NCI-H1930 (cell line): ENCODE measurements around the gene PLA2G4B.

ENCODE experiments used
- DNase-seq, 2 experiments: peaks; one replicate each; lab custom pipeline; 2025; lab: John Stamatoyannopoulos, UW

PLA2G4B gene

DNA sequence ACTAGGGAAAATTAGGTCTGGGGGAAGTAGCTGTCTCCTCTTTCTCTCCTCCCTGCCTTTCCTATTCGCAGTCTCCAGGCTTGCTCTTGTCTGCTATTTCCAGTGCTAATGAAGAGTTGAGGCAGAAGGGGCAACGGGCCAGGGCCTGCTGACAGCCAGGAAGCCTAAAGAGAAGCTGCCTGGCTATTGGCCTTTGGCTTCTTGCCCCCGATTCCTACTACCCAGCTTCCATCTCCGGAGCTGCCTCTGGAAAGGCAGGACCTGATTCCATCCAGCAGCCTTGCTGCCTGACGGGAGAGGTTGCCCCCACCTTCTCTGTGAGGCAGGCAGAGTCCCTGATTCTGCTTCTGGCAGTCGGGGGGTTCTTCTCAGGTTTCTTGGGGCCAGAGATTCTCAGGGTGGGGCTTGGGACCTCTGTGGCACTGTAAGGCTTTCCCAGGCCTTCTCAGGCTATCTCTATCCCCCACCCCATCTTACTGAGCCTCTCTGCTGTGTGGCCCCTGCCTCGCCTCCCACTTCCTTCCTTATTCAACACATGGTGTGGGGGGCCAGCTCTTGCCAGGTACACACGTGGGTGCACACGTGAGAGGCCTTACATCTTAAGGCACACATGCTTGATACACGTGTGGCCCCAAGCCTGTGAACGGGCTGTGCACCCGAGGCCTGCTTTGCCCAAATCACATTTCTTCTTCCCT is 29.0 kb upstream of the PLA2G4B start:
- DNase-seq, result no peak

DNA sequence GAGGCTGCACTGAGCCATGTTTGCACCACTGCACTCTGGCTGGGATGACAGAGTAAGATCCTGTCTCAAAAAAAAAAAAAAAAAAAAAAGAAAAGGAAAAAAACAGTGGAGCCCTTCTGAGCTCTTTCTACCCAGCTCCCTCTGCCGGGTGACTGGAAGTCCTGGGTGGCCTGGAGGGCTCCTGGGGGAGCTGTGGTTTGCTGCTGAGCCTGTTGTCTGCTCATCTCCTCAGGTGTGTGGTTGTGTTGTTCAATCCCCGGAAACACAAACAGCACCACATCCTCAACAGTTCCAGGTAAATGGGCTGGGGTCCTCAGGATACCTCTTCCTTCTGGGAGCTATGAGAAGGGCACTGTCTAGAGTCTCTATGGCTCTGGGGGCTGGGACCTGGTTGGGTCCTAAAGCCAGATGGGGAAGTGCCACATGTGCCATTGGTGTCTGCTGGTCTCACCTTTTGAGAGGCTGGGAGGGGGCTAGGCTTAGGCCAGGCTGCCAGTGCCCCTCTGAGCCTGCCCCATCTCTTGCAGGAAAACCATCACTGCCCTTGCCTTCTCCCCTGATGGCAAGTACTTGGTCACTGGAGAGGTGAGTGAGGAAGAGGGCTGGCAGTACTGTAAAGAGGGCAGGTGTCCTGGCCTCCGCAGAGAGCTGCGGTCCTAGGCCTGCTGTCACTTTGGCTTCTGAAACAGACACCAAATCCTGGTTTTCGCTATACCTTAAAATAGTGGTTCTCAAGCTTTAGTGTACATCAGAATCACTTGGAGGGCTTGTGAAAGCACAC is 27.8 kb upstream of the PLA2G4B start:
- no peak for DNase-seq

DNA sequence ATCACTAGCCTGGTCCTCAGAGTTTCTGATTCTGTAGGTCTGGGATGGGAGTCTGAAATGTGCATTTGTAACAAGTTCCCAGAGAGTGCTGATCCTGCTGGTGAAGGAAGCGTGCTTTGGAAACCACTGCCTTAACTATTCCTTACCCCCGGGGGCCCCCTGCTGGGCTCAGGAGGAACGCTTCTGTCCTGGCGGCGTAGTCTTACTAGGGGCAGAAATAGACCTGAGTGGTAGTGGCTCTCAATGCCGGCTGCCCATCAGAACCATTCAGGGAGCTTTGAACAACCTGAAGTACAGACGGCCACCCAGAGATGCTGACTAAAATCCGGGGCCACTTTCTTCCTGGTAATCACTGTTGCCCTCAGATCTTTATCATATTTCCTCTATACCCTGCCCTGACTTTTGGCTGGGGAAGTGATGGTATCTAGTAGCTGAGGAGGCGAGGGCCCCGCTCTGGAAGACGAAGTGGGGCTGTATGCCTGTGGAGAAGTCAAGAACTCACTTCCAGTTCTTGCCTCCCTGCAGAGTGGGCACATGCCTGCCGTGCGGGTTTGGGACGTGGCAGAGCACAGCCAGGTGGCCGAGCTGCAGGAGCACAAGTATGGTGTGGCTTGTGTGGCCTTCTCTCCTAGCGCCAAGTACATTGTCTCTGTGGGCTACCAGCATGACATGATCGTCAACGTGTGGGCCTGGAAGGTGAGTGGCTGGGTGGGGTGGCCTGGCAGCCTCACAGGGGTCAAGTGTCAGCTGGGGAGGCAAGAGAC is 27.0 kb upstream of the PLA2G4B start:
- peak in 1 of 2 experiments; percentile 4 for DNase-seq

DNA sequence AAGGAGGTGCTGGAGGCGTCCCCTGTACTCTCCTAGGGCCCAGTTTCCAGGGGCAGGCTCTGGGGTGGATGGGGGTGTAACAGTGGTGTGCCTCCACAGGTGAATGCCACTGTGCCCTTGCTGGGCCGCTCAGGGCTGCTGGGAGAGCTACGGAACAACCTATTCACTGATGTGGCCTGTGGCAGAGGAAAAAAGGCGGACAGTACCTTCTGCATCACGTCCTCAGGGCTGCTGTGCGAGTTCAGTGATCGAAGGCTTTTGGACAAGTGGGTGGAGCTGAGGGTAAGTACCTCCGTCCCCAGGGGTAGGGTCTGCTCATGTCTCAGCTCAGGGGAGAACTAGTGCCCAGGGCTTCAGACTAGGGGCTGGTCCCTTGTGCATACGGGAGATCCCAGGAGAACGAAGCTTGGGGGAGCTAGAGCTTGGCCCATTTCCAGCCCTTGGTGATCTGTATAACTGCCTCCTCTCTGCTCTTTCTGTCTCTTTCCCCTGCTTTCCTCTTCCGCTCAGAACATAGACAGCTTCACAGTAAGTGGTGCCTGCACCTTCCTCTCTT is 25.7 kb upstream of the PLA2G4B start:
- no peak for DNase-seq

DNA sequence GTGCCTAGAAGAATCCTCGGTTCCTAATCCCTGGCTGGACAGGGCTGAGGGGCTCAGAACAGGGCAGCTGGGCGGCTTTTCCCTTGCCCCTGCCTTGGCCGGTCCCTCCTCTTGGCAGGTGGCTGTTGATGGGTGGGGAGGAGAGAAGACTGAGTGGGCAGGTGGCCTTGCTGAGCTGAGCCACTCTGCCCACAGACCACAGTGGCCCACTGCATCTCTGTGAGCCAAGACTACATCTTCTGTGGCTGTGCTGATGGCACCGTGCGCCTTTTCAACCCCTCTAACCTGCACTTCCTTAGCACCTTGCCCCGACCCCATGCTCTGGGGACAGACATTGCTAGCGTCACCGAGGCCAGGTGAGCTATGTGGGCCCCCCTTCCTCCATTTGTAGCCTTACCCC is 25.2 kb upstream of the PLA2G4B start:
- no peak for DNase-seq

DNA sequence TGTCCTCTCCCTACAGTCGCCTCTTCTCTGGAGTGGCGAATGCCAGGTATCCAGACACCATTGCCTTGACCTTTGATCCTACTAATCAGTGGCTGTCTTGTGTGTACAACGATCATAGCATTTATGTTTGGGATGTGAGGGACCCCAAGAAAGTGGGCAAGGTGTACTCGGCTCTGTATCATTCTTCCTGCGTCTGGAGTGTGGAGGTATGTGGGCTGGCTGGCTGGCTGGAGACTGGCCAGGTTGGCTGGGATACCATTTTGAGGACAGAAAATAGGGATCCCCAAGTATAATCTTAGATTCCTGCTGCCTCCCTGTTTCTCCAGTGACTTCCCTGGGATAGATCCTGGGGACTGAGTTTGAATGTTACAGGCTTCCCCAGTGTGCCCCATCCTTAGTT is 24.1 kb upstream of the PLA2G4B start:
- no peak for DNase-seq

DNA sequence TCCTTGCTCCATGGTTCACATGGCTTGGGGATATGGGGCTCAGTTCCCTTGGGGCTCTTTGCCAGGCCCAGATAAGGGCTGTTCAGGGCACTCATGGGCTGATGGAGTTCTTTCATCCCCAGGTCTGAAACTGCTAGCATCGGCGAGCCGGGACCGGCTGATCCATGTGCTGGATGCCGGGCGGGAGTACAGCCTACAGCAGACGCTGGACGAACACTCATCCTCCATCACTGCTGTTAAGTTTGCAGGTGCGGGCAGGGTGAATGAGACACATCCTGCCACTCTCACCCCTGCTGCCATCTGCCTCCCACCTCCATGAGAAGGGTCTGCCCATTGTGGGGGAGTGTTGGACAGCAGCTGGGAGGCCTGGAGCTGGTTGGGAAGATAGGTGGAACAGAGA is 21.9 kb upstream of the PLA2G4B start:
- DNase-seq, result no peak

DNA sequence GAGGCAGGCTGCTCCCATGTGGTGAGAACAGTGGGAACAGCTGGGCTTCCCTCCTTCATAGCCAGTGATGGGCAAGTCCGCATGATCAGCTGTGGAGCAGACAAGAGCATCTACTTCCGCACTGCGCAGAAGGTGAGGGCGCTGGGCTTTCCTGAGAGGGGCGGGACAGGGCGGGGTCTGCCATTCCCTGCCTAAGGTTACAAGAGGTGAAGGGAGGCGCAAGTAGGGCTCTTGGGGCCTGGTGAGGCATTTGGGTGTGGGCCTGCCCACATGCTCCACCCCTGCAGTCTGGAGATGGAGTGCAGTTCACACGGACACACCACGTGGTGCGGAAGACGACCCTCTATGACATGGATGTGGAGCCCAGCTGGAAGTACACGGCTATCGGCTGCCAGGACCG is 21.3 kb upstream of the PLA2G4B start:
- DNase-seq, result no peak

DNA sequence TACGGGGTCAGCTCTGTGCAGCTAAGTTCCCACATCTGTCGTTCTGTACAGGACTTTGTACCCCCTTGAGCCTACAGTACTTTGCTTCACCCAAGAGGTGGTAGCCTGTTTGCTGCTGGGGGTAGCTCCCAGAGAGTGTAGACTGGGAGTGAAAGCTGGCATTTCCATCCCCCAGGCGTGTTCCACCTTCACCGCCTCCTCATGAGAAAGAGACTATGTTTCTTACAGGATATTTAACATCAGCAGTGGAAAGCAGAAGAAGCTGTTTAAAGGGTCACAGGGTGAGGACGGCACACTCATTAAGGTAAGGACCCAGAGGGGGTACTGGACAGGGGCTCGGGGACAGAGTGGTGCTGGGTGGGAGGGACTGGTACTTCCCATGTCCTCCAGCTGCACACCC is 20.9 kb upstream of the PLA2G4B start:
- DNase-seq, result no peak

DNA sequence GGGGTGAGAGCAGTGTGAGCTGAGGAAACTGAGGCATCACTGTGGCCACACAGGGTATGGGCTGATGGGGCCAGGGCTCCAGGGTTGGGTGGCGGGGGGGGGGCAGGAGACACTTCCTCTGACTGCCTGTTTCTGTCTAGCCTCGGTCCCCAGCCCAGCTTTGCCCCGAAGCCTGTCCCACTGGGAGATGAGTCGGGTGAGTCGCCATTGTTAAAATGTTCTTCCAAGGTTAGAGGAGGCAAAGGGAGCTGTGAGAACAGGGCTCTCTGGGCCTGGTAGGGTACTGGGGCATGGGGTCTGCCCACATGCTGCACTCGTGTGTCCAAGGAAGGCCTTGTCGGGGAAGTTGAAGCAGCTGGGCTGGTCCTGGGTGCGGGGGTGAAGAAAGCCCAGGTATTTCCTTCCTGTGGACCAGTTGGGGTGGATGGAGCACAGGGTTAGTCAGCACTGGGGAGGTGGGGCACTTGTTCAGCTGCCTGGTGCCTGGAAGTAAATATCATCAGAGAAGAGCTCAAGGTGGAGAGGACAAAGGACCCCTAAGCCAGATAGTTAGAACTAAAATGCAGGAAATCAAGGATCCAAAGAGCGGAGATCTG is 19.1 kb upstream of the PLA2G4B start:
- DNase-seq, result no peak

DNA sequence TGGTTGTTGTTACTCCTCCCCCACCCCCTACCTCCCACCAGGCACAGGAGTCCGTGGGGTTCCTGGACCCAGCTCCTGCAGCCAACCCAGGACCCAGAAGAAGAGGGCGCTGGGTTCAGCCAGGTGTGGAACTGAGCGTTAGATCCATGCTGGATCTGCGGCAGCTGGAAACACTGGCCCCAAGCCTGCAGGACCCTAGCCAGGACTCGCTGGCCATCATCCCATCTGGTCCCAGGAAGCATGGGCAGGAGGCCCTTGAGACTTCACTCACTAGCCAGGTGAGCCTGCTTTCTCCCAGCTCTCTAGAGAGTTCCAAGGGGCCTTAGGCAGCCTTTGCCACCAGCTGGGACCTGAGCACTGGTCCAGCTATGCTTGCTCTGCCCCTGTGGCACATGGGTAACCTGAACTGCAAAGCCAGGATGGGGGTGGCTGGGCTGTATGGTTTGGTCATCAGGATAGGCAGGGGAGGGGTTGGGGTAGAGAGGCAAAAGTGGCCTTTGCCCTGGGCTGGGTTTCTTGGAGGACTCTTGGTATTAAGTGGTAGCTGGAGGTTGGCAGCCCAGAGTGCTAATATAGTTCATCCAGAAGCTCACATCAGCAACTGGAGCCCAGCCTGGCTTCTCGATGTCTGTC is 17.7 kb upstream of the PLA2G4B start:
- DNase-seq, result no peak

DNA sequence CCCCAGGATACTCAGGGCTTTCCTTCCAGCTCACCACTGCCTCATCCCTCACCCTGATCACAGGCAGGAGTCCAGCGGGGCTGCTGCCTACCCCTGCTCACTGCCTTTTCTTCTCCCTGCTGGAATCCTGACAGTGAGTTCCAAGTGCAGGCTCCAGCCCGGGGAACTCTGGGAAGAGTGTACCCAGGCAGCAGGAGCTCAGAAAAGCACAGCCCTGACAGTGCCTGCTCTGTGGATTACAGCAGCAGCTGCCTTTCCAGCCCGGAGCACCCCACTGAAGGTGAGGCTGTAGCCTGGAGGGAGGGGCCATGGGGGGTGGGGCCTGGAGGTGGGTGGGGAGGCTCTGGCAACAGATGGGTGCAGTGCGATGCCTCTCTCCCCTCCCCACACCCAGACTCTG is 16.8 kb upstream of the PLA2G4B start:
- no peak for DNase-seq

DNA sequence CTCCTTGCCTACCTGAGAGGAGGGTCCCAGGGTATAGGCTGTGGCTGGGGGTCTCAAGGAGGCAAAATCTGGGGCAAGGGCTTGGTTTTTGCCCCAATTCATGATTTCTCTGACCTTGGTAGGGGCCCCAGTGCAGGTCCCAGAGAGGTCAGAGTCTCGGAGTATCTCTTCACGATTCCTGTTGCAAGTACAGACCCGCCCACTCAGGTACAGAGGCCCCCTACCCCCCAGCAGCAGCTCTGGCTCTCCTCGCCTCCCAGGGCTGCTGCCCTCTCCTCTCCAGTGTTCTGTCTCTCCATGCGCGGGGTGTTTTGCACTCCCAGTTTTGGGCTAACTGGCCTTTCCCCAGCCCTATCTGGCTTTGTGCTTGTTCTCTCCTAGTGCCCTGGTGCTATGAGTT is 16.2 kb upstream of the PLA2G4B start:
- no peak for DNase-seq

DNA sequence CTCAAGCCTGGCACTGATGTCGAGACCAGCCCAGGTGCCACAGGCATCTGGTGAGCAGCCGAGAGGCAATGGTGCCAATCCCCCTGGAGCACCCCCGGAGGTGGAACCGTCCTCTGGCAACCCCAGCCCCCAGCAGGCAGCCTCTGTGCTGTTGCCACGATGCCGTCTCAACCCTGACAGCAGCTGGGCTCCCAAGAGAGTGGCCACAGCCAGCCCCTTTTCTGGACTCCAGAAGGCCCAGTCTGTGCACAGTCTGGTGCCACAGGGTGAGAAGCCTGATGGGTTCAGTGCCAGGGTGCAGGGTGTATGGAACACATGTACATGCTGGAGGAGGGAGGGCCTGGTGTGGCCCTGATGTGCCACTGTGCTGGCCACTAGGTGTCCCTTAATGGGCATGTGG is 15.7 kb upstream of the PLA2G4B start:
- no peak for DNase-seq

DNA sequence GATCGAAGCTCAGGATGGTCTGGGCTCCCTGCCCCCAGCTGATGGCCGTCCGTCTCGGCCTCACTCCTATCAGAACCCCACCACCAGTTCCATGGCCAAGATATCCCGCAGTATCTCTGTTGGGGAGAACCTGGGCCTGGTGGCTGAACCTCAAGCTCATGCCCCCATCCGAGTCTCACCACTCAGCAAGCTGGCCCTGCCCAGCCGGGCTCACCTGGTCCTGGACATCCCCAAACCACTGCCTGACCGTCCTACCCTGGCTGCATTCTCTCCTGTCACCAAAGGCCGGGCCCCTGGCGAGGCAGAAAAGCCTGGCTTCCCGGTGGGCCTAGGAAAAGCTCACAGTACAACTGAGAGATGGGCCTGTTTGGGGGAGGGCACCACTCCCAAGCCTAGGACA is 15.1 kb upstream of the PLA2G4B start:
- no peak for DNase-seq

DNA sequence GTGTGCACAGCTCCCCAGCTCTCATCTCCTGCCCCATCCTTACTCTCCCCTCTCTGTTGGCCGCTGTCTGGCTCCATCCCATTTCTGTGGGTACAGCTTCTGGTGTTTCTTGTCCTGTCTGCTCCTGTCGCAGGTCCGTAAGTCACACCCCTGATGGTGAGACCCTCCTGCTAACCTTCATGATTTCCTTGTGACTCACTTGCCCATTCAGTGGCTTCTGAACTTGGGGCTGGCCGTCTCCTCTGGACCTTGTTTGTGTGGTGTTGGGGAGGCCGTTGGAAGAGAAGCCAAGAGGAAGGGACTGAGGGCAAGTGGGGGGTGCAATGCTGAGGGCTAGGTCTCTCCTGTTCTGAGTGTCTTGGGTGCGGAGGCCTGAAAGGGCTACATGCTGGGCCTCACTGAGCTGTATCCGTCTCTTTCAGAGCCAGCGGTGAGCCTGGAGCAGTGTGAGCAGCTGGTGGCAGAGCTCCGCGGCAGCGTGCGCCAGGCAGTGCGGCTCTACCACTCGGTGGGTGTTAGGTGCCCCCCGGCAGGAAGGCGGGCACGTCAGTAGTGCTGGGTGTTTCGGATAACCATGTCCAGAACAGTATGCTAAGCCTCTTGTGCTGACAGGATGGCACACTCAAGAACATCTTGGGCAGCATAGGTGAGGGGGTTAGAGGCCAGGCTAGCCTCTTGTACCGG is 14.4 kb upstream of the PLA2G4B start:
- no peak for DNase-seq

DNA sequence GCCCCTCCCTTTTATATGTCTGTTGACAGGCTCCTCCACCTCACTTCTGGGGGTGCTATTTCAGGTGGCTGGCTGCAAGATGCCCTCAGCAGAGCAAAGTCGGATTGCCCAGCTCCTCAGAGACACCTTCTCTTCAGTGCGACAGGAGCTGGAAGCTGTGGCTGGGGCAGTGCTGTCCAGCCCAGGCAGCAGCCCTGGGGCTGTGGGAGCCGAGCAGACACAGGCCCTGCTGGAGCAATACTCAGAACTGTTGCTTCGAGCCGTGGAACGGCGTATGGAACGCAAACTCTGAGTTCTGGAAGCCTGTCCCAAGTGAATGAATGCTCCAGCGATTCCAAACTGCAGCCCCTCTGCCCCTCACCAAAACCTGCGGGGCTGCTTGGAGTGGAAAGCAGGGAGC is 13.5 kb upstream of the PLA2G4B start:
- DNase-seq, result no peak

DNA sequence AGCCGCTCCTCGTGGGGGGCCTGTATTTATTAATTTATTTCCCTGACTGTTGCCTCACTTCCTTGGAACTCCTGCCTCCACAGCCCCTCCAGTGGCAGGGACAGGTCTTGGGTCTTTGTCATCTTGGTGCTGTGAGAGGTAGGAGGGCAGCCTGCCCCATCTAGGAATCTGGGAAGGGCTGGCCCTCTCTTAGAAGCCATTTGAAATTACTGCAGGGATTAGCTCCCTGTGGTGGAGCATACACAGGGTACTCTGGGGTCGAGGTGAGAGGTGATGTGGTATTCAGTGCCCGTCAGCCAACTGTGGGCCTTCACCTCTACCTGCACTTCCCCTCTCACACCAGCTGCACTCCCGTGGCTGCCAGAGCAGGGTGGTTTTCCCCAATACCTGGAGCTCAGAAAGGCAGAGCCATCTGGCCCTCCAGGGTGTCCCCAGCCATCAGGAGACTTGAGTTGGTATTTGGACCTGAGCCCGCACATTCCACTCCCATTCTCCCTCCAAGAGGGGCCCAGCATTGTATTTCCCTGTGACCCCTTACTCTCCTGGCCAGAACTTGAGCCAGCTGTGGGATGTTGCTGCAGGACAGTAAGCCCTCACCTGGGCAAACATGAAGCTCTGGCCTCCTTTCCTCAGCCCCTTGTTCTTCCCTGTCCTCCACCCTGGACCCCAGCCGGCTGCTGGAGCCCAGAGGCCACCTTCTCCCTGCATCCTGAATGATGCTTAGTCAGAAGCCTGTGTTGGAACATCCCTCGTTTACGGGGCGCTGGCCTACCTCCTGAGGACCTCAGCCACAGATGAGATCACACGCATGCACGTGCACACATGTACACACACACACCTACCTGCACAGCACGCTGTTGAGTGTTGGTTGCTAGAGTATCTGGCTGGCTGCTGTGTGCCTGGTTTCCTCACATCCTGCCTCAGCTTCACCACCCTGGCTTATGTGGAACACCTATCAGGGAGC is 12.8 kb upstream of the PLA2G4B start:
- DNase-seq, result no peak

DNA sequence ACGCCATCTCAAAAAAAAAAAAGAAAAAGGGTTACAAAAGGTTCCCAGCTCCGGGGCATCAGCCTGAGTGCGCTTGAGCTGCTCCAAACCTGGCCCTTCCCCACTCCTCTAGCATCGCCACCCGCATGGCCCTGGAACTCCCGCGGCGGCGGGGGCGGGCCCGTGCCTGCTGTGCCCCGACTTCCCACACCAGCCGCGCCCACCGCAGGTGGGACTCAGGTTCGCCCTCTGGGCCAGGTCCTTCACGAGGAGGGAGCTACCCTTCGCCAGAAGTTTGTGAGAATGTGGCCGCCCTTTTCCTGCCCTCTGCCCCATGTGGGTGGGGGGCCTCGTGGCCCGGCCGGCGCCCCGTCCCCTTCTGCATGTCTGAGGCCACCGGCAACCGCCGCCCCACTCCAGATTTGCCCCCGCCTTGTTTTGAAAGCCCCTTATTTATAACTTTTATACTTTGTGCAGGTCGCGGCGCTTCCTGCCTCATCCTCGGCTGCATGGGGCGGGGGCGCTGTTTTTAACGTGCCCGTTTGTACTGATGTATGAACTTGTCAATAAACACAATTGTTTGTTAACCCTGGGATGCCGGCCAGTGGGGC is 11.3 kb upstream of the PLA2G4B start:
- no peak for DNase-seq
